GM12878 (cell line): Measurements from ENCODE around the gene IPCEF1.

Experiments
- TAF1 ChIP-seq: IDR thresholded peaks from 2 replicates; pipeline ENCODE4 v1.6.1; 2011; ENCODE audit warnings: mild to moderate bottlenecking, low read depth, low read length, borderline replicate concordance
- TF ChIP-seq, protein P1 (sequence below), 3 experiments: IDR thresholded peaks in 2 of 3; conservative IDR thresholded peaks in 1 of 3; 2 replicates each; pipeline ENCODE4 v1.5.1; 2011; ENCODE audit warnings: low read depth in 3 of 3, low read length in 3 of 3, mild to moderate bottlenecking in 3 of 3, control low read depth in 2 of 3, moderate library complexity in 2 of 3, inconsistent platforms in 1 of 3, mixed read lengths in 1 of 3; ENCODE audit not compliant: control insufficient read depth in 2 of 3, insufficient read depth in 1 of 3; ENCODE audit errors: extremely low read depth in 1 of 3

DNA sequence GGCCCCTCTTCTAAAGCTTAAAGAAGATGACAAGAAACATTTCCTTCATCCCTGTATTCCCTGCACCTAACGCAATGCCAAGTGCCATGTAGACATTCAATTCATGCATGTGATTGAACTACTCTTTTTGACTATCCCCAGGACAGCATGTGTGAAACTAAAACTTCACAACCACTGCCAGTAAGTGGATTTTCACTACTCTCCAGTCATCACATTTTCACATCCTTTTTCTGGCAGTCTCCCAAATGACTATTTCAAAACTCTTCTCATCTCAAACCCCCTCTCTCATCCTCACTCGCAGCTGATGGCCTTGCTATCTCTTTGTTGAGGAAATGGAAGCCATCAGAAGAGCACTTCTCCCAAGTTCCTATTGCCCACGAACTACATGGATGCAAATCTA, 194.9 kb downstream of the IPCEF1 start:
- TF ChIP-seq, protein P1, sequence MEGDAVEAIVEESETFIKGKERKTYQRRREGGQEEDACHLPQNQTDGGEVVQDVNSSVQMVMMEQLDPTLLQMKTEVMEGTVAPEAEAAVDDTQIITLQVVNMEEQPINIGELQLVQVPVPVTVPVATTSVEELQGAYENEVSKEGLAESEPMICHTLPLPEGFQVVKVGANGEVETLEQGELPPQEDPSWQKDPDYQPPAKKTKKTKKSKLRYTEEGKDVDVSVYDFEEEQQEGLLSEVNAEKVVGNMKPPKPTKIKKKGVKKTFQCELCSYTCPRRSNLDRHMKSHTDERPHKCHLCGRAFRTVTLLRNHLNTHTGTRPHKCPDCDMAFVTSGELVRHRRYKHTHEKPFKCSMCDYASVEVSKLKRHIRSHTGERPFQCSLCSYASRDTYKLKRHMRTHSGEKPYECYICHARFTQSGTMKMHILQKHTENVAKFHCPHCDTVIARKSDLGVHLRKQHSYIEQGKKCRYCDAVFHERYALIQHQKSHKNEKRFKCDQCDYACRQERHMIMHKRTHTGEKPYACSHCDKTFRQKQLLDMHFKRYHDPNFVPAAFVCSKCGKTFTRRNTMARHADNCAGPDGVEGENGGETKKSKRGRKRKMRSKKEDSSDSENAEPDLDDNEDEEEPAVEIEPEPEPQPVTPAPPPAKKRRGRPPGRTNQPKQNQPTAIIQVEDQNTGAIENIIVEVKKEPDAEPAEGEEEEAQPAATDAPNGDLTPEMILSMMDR (IDR thresholded peaks at IDR 0.05 in 2 of 3, conservative IDR thresholded peaks at IDR 0.05 in 1 of 3; ENCODE audit: control insufficient read depth in 2 of 3, extremely low read depth in 1 of 3, insufficient read depth in 1 of 3, low read depth in 3 of 3, low read length in 3 of 3): no peak
- no peak for TF ChIP-seq TAF1
